HG02588 (cell line): ENCODE results near the gene HSD17B14.
"Not testable (repeated sequence)": the region's sequence is repeated elsewhere in the genome, so short reads cannot be mapped to it uniquely, and the experiment has no call there.

Experiments
- ATAC-seq: cut with Tn5 transposase; IDR thresholded peaks from one replicate; pipeline ENCODE4 v1.9.1; 2021; ENCODE audit warnings: mild to moderate bottlenecking, moderate library complexity; ENCODE audit not compliant: unreplicated experiment

HSD17B14 gene

DNA sequence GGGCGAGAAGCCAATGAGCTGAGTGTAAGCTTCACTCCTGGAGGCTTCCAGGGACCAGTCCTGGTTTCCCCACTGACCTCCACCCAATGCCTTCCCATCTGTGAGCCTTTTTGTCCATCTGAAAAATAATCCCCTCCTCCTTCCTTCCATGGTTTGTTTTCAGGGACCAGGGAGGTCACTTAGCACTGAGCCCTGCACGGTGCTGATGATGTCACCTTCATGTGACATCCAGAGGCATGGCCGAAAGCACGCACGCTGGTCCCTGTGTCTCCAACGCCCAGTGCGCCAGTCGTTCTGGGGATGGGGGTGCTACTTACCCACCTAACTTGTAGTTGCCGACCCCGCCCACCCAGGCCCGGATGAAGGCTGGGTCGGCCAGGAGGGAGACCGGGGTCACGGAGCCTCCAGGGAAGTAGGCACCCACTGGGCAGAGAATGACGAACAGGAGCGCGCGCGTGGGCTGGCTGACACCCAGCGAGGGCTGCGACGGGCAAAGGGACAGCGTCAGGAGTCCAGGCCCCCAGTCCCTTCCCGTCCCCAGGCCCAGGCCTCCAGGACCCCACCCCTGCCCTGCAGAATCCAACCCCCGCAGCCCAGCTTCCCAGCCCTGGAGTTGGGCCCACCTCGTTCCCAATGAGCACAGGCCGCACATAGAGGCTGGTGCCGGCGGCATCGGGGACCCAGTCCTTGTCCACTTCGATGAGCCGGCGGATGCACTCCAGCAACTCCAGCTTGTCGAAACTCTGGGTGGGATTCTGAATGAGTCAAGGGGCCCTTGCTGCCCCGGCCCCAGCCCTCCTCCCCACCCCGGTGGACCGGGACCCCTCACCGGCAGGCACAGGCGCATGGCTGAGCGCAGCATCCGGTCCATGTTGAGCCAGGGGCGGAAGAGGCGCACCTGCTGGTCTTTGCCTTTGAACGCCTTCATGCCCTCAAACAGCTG lies 36.7 kb downstream of the HSD17B14 start:
- ATAC-seq: no peak

DNA sequence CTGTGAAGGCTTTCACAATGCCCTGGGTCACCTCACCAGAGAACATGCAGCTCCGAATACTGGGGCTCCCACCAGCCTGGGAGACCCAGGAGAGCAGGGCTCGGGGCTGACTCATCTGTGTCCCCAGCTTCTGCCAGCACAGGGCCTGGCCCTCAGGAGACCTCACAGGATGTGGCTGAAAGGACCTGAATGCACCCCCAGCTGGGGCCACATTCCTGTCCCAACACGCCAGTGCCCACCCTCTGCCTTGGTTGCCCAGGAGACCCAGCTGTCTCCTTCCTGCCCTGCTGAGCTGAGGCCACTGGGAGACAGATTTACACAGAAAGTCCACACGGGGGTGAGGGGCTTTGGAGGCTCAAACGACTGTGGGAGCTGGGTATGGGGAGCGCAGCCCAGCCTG lies 37.4 kb downstream of the HSD17B14 start:
- ATAC-seq: no peak

DNA sequence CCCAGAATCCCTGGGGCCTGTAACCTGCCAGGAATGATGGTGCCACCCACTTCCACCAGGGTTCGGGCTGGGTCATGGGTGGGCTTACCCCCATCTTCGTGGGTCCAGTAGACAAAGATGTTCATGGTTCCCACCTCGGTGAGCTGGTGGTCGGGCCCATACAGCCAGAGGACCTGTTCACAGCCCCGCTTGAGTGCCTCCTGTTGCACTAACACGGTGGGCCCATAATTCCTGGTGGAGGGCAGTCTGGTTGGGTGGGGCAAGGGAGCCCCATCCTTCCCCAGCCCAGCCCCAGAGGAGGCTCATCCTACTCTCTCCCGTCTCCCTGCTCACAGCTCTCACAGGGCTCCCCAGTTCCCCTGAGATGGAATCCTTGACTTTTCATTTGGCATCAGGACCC lies 39.2 kb downstream of the HSD17B14 start:
- no peak for ATAC-seq

GRCh38 chr19:48796298-48797083 lies 39.8 kb downstream of the HSD17B14 start:
- ATAC-seq: no peak

- no peak for ATAC-seq
Observed at GRCh38 chr19:48795685-48796070, 40.6 kb downstream of the HSD17B14 start.

- peak; percentile 78 for ATAC-seq
Observed at GRCh38 chr19:48795055-48795684, 41.1 kb downstream of the HSD17B14 start.

DNA sequence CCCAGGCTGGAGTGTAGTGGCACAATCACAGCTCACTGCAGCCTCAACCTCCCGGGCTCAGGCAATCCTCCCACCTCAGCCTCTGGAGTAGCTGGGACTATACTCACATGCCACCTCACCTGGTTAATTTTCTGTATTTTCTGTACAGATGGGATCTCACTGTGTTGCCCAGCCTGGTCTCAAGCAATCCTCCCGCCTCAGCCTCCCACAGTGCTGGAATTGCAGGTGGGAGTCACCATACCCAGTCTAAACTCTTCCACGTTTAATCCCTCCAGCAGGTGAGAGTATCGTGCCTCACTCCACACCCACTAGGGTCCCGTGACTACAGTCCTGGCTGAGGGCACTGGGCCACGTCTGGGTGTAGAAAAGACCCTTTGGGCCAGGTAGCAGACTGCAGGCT lies 42.0 kb downstream of the HSD17B14 start:
- ATAC-seq: no peak

GRCh38 chr19:48793271-48793670 lies 43.0 kb downstream of the HSD17B14 start:
- ATAC-seq: no peak

DNA sequence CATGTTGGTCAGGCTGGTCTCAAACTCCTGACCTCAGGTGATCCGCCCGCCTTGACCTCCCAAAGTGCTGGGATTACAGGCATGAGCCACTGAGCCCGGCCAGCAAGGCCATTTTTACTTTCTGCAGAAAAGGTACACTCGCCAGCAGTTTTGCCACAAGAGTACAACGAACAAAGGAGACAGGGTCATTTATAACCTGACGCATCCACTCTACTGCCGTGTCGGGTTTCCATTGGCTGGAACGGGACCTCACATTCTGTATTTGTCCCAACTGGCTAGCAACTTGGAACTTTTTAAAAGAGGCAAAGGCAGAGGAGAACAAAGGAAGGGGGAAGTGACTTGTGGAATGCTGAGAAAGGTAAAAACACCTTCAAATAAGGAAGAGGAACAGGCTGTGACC lies 49.0 kb downstream of the HSD17B14 start:
- ATAC-seq: not testable (repeated sequence)

DNA sequence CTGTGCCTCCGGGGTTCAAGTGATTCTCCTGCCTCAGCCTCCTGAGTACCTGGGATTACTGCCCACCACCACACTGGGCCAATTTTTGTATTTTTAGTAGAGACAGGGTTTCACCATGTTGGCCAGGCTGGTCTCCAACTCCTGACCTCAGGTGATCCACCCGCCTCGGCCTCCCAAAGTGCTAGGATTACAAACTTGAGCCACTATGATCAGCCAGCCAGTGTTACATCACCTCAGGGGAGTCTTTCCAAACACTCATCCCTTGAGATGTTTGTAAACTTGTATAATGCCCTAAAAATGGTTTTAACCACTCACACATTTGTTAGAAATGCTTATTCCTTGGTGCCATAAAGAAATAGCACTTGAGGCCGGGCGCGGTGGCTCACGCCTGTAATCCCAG lies 49.9 kb downstream of the HSD17B14 start:
- not testable (repeated sequence) for ATAC-seq

DNA sequence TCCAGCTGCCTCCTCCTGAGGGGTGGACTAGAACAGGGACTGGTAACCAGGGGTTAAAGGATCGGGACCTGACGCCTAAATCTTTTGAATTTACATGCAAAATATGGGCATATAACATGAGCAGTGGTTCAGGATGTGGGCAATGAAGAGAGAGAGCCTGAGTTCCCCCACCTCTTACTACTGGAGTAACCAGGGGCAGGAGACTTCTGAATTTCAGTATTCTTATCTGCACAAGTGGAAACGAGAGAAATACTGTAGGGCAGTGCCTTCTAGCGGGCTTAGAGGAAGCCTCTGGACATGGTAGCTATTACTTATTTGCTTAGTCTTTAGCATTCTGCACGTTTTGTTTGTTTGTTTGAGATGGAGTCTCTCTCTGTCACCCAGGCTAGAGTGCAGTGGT lies 51.8 kb downstream of the HSD17B14 start:
- no peak for ATAC-seq

- no peak for ATAC-seq
Observed at GRCh38 chr19:48780631-48781391, 55.5 kb downstream of the HSD17B14 start.

GRCh38 chr19:48779636-48780035 lies 56.7 kb downstream of the HSD17B14 start:
- no peak for ATAC-seq

DNA sequence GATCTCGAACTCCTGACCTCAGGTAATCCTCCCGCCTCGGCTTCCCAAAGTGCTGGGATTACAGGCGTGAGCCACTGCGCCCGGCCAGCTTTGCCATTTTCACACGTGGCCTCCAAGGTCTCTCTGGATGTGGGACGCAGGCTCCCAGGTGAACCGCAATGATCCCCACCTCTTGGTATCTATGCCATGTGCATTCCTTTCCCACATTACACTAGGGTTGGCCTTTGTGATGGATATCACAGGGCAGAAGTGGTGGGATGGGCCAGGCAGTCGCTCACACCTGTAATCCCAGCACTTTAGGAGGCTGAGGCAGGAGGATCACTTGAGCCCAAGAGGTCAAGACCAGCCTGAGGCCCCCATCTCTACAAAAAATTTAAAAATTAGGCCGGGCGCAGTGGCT lies 58.6 kb downstream of the HSD17B14 start:
- no peak for ATAC-seq

GRCh38 chr19:48777139-48777538 lies 59.2 kb downstream of the HSD17B14 start:
- no peak for ATAC-seq

GRCh38 chr19:48772503-48772953 lies 63.8 kb downstream of the HSD17B14 start:
- no peak for ATAC-seq

DNA sequence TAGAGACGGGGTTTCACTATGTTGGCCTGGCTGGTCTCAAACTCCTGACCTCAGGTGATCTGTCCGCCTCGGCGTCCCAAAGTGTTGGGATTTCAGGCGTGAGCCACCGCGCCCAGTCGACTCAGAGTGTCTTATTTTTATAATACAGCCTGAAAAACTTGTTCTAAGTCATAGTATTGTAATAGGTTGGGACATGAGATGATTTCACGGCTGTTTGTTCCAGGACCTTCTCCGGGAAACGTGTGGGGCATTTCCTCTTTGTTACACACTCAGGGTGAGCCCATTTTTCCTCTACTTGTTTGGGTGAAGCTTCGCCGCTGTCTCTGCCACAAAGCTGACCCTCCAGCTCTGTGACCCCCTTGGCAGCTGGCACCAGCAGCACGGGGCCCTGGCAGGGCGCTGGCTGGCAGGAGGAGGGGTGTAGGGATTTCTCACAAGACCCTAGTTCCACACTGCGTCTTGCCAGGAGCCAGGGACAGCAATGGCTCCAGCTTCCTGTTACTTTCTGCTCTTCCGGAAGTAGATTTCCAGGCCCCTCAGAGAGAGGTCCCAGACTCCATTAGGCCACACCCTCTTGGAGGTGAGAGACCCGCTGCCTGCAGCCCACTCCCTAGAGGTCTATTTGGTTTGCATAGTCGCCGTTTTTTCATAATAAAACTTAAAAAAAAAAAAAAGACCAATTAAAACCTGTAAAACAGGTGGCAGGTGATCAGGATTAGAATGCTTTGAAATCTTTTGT lies 65.4 kb downstream of the HSD17B14 start:
- ATAC-seq: no peak

GRCh38 chr19:48770266-48770665 lies 66.0 kb downstream of the HSD17B14 start:
- no peak for ATAC-seq

DNA sequence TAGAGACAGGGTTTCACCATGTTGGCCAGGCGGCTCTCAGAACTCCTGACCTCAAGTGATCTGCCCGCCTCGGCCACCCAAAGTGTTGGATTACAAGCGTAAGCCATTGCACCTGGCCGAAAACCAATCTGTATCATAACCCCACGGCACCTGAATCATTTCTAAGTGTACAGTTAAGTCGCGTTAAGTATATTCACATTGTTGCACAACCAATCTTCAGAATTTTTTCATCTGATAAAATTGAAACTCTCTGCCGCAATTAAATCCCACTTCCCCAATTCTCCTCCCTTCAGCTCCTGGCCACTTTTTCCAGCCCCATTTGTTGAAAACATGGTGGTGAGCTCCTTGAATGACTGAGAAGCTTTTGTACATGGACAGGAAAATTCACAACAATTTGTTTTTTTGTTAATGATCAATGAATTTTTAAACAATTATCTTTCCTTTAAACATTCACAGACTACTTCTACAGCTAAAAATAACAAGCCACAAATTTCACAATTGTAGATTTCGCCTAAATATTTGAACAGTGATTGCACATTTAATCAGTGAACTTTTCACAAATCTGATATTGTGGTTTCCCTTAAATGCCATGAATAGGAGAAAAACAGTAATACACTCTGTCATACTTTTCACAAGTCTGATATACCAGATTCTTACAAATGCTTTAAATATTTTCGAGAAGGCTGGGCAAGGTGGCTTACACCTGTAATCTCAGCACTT lies 67.1 kb downstream of the HSD17B14 start:
- ATAC-seq: no peak
